PC-3 (cell line): ENCODE results near the gene IFITM10. TPM values are rescaled to one million over a fixed set of nuclear protein-coding genes. Genes with fewer than 3 reads are reported as not detected.

Experiments used
- ATAC-seq: fragments of 200-7000 bp; cut with Tn5 transposase; 2 replicates; pipeline ENCODE4 v1.9.1; 2020; ENCODE audit warnings: mild to moderate bottlenecking, moderate library complexity
- BruUV-seq: library from RNA; stranded (reverse); fragments of 400-500 nt; replicated peaks from 2 replicates; lab custom pipeline; 2021; lab: Mats Ljungman, UMichigan
- CTCF ChIA-PET: fragments of 300-600 bp; sonication (Branson Sonifier 250); formaldehyde crosslinking; loops from one replicate; lab custom pipeline; 2022; ENCODE audit warnings: antibody characterized with exemption; lab: Charles Lee
- POLR2A ChIA-PET: fragments of 300-600 bp; sonication (Branson Sonifier 250); formaldehyde crosslinking; loops from one replicate; lab custom pipeline; 2022; ENCODE audit warnings: antibody characterized with exemption; ENCODE audit not compliant: unreplicated experiment; lab: Charles Lee
- DNase-seq: peaks from one replicate; pipeline ENCODE4 v3.0.0-alpha.2; 2015
- H2AFZ ChIP-seq: fragments of 300-600 bp; sonication (generic); 2 replicates; pipeline ENCODE4 v1.6.0; 2016; ENCODE audit warnings: antibody characterized with exemption, low read length
- H3F3A ChIP-seq: fragments of 300-600 bp; sonication (generic); one replicate; pipeline ENCODE4 v1.6.0; 2017; ENCODE audit warnings: antibody characterized with exemption, low read length, control low read depth, mild to moderate bottlenecking; ENCODE audit not compliant: unreplicated experiment
- H3K27ac ChIP-seq: fragments of 300-600 bp; sonication (generic); 2 replicates; pipeline ENCODE4 v1.5.1; 2016; ENCODE audit warnings: mild to moderate bottlenecking, low read length
- H3K27me3 ChIP-seq: fragments of 300-600 bp; sonication (generic); 2 replicates; pipeline ENCODE4 v1.6.1; 2016; ENCODE audit warnings: low read length, mixed read lengths
- H3K36me3 ChIP-seq: fragments of 300-600 bp; sonication (generic); 2 replicates; pipeline ENCODE4 v1.6.1; 2016; ENCODE audit warnings: low read depth, mixed run types, low read length, mixed read lengths
- H3K4me1 ChIP-seq: fragments of 300-600 bp; sonication (generic); 2 replicates; pipeline ENCODE4 v1.5.1; 2016; ENCODE audit warnings: low read length; ENCODE audit not compliant: insufficient read depth
- H3K4me2 ChIP-seq: fragments of 300-600 bp; sonication (generic); 2 replicates; pipeline ENCODE4 v1.6.0; 2016; ENCODE audit warnings: low read length
- H3K4me3 ChIP-seq: fragments of 300-600 bp; sonication (generic); 2 replicates; pipeline ENCODE4 v1.5.1; 2016; ENCODE audit warnings: mild to moderate bottlenecking, low read length, mixed read lengths
- H3K79me2 ChIP-seq: fragments of 300-600 bp; sonication (generic); 2 replicates; pipeline ENCODE4 v1.6.1; 2017; ENCODE audit warnings: low read length, mixed read lengths
- H3K9ac ChIP-seq: fragments of 300-600 bp; sonication (generic); 2 replicates; pipeline ENCODE4 v1.6.0; 2016; ENCODE audit warnings: mild to moderate bottlenecking, low read length
- H3K9me2 ChIP-seq: fragments of 300-600 bp; sonication (generic); replicated peaks from 2 replicates; pipeline ENCODE4 v1.6.1; 2016; ENCODE audit warnings: mixed run types, low read length, mixed read lengths
- H3K9me3 ChIP-seq: fragments of 300-600 bp; sonication (generic); 2 replicates; pipeline ENCODE4 v1.6.1; 2016; ENCODE audit warnings: low read length, mixed read lengths
- H4K20me1 ChIP-seq: fragments of 300-600 bp; sonication (generic); 2 replicates; pipeline ENCODE4 v1.6.1; 2016; ENCODE audit warnings: low read length, mixed read lengths
- CTCF ChIP-seq: fragments of 300-600 bp; sonication (generic); conservative IDR thresholded peaks from 2 replicates; pipeline ENCODE4 v1.5.1; 2017; ENCODE audit warnings: antibody characterized with exemption, low read depth, mild to moderate bottlenecking, low read length
- EZH2 ChIP-seq: fragments of 300-600 bp; sonication (generic); IDR thresholded peaks from one replicate; pipeline ENCODE4 v1.6.1; 2017; ENCODE audit warnings: antibody characterized with exemption, mild to moderate bottlenecking, low read length; ENCODE audit not compliant: unreplicated experiment
- EZH2phosphoT487 ChIP-seq: fragments of 300-600 bp; sonication (generic); IDR thresholded peaks from 2 replicates; pipeline ENCODE4 v1.6.1; 2018; ENCODE audit warnings: mild to moderate bottlenecking, antibody characterized with exemption, low read length, borderline replicate concordance
- intact Hi-C: fragments of 100-400 bp; cut with micrococcal nuclease; formaldehyde crosslinking; loops from 2 replicates; pipeline ENCODE4 v1.9.0; 2023
- total RNA-seq: library from RNA; depleted of rRNA; stranded (reverse); fragments of >200 nt; gene quantifications from 2 replicates; pipeline ENCODE4 v1.2.3, GENCODE V29; 2014

Gene IFITM10
- total RNA-seq, 1 experiment from 2014 or later = 1.4 TPM

DNA sequence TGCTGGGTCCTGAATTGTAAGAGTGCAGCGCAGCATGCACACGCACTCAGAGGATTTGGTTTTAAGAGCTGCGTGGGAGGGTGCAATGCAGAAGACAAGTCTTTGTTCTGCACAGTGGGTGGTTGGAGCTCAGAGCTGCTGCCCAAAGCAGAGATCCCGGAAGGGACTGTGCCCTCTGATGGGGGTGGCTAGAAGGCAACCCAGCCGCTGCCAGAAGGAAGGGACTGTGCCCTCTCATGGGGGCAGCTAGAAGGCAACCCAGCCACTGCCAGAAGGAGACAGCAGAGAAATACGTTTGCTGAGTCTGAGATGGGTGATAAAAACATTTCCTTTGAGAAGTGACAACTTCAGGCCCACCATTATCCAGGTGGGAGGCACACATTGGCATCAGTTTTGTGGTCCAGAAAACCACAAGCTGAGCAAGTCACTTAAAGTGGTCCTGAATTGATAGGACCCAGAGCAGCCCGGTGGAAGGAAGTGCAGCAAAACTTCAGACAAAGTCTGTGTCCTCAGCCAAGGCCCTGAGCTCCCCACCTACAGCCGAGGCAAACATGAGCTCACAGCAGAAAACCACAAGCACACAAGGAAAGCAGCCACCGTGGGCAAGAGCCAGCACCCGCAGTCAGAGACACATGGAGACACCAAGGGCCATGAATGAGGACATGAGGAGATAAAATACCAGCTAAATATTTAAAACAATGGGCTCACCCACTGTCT lies 49.1 kb downstream of the IFITM10 start:
- TF ChIP-seq CTCF = no peak
- no peak for TF ChIP-seq EZH2phosphoT487
- no peak for TF ChIP-seq EZH2
- no peak overlapping the region for H3K9ac ChIP-seq
- ChIA-PET CTCF (no interaction called here), POLR2A (no interaction called here)
- H3K79me2 ChIP-seq = no peaks in the 10 kb centered on the region
- DNase-seq (no peak), ATAC-seq (no peak)
- H3K27me3 ChIP-seq = no peaks in the 10 kb centered on the region
- no TSS peak for BruUV-seq
- H3K27ac ChIP-seq = no peak overlapping the region
- H2AFZ ChIP-seq = no peak overlapping the region
- intact Hi-C loops = no loop called here
- no peaks in the 10 kb centered on the region for H3F3A ChIP-seq
- no peak overlapping the region for H3K4me2 ChIP-seq
- no peaks in the 10 kb centered on the region for H3K9me3 ChIP-seq
- H3K4me1 ChIP-seq = peaks cover 11% of the 10 kb centered on the region
- no peaks in the 10 kb centered on the region for H4K20me1 ChIP-seq
- H3K36me3 ChIP-seq = no peaks in the 10 kb centered on the region
- no peak overlapping the region for H3K4me3 ChIP-seq
- H3K9me2 ChIP-seq = no peaks in the 10 kb centered on the region

GRCh38 chr11:1699771-1700170 lies 50.6 kb downstream of the IFITM10 start:
- Histone ChIP-seq H4K20me1 (no peaks in the 10 kb centered on the region), H3K4me1 (no peaks in the 10 kb centered on the region), H3K27ac (no peak overlapping the region), H3K36me3 (no peaks in the 10 kb centered on the region), H3K4me2 (no peak overlapping the region), H3K9me3 (no peaks in the 10 kb centered on the region), H3K9ac (no peak overlapping the region), H3F3A (no peaks in the 10 kb centered on the region), H3K9me2 (no peaks in the 10 kb centered on the region), H2AFZ (no peak overlapping the region), H3K79me2 (no peaks in the 10 kb centered on the region), H3K4me3 (no peak overlapping the region), H3K27me3 (no peaks in the 10 kb centered on the region)
- POLR2A ChIA-PET = no interaction called here
- BruUV-seq = no TSS peak
- intact Hi-C loops = no loop called here
- no peak for ATAC-seq
- TF ChIP-seq EZH2phosphoT487 = no peak
- DNase-seq = no peak
- CTCF ChIA-PET = interaction anchor here (0.6 kb wide), 1 partner anchor 207 kb away, joined by 3 read pairs; no protein-coding TSS in a partner anchor

DNA sequence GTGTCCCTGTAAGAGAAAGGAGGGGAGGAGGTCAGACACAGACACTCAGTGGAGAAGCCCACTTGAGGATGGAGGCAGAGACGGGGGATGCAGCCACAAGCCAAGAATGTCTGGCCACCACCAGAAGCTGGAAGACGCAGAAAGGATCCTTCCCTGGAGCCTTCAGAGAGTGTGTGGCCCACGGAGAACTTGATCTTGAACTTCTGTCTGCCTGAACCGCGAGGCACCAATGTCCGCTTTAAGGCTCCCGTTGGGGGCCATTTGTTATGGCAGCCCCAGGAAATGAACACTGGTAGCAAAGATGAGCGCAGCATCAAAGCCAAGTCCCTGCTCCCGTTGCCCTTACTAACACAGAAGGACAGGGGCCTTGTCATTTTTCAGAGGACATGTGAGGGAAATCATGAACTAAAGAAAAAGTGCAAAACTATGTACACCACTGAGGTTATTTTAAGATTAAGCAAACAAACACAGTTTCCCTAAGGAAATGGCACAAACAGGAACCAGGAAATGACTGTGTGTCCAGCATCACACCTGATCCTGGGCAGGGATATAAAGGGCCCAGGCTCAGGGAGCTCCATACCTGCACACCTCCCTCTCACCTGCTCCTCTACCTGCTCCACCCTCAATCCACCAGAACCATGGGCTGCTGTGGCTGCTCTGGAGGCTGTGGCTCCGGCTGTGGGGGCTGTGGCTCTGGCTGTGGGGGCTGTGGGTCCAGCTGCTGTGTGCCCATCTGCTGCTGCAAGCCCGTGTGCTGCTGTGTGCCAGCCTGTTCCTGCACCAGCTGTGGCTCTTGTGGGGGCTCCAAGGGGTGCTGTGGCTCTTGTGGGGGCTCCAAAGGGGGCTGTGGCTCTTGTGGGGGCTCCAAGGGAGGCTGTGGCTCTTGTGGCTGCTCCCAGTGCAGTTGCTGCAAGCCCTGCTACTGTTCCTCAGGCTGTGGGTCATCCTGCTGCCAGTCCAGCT lies 53.5 kb downstream of the IFITM10 start, which contains the start of gene KRTAP5-6:
Gene KRTAP5-6 (plus strand): TSS at position 588 of the 963 bp plus-strand sequence. CDS start 51 bp downstream, at position 639.
- no TSS peak for BruUV-seq
- no peak for ATAC-seq
- peaks cover 7% of the 10 kb centered on the region; the same call in 1 of the 2 replicates for H3K4me1 ChIP-seq
- no peaks in the 10 kb centered on the region for H3K79me2 ChIP-seq
- no peaks in the 10 kb centered on the region for H3K9me3 ChIP-seq
- TF ChIP-seq EZH2phosphoT487 = no peak
- TF ChIP-seq EZH2 = no peak
- no peak for TF ChIP-seq CTCF
- H4K20me1 ChIP-seq = no peaks in the 10 kb centered on the region
- POLR2A ChIA-PET = no interaction called here
- no peak for DNase-seq
- no peaks in the 10 kb centered on the region for H3F3A ChIP-seq
- H3K4me2 ChIP-seq = no peak within 1 kb of the TSS
- H3K36me3 ChIP-seq = no peaks in the 10 kb centered on the region
- no peak within 1 kb of the TSS for H2AFZ ChIP-seq
- H3K4me3 ChIP-seq = no peak within 1 kb of the TSS
- no peak within 1 kb of the TSS for H3K27ac ChIP-seq
- CTCF ChIA-PET = interaction anchor here (0.6 kb wide), 1 partner anchor 136 kb away, joined by 5 read pairs; no protein-coding TSS in a partner anchor
- H3K9me2 ChIP-seq = no peaks in the 10 kb centered on the region
- intact Hi-C loops = no loop called here
- H3K9ac ChIP-seq = no peak within 1 kb of the TSS
- H3K27me3 ChIP-seq = no peaks in the 10 kb centered on the region
